HG03432 (cell line): ENCODE results near the gene AMDHD1.

Experiments
- ATAC-seq: cut with Tn5 transposase; IDR thresholded peaks from one replicate; pipeline ENCODE4 v1.9.1; 2021; ENCODE audit warnings: mild to moderate bottlenecking, moderate library complexity; ENCODE audit not compliant: unreplicated experiment

The AMDHD1 gene

DNA sequence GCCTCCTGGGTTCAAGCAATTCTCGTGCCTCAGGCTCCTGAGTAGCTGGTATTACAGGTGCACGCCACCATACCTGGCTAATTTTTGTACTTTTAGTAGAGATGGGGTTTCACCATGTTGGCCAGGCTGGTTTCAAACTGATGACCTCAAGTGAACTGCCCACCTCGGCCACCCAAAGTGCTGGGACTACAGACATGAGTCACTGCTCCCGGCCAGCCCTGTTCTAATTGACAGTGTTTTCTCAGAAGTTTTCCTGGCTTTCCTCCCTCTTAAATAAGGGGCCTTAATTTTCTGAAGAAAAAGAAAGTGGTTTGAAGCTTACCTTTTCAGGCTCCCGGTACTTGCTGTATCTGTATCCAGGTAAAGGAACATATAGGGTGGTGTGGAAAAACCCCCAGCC, 51.3 kb downstream of the AMDHD1 start:
- ATAC-seq = no peak

- ATAC-seq = no peak
Measured at GRCh38 chr12:95995238-95996031, 52.3 kb downstream of the AMDHD1 start.

DNA sequence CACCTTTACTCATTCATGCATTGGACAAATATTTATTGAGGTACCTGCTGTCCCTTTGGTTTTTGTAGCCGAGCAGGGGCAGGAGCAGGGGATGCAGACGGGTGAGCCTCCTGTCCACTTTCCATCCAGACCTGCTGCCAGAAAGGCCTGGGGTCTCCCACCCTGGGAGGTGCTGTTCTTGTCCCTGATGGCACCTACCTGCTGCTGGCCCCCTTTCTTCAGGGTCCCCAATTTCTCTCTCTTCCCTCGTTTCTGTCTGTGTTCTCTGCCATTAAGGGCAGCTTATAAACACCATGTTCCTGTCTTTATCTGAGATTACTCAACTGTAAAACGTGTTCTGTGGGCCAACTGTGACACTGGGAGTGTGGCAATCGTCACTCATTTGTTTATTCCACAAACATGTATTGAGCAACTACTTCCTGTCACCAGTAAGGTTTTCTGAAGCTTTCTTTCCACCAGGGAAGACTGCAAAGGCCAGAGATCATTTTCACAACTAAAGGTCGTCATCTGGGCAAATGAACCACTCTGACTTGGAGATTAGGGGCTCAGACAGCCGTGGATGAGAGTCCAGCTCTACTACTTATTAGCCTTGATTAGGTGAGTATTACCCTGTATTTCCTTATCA, 53.0 kb downstream of the AMDHD1 start, which contains the start of gene HAL:
Gene HAL (minus strand): TSS at position 311 of the 625 bp plus-strand sequence. CDS start 434 bp downstream, outside the sequence.
- ATAC-seq = no peak

DNA sequence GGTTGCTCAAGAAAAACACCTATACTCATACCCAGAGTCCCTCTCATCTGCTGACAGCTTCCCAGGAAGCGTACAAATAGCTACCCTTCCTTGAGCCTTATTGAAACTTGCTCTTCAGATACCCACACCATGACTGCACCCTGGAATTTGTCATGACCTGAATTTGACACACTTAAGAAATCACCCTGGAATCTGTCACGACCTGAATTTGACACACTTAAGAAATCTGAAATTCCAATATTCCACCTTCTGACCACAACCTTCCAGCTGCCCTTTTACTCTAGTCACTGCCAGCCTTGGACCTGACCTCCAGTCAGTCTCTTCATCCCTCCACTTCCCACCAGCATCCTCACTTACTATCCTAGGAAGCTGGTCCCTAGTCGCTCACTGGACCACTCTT, 54.1 kb downstream of the AMDHD1 start:
- no peak for ATAC-seq

GRCh38 chr12:95997911-95998510, 54.9 kb downstream of the AMDHD1 start:
- peak; percentile 7 for ATAC-seq

GRCh38 chr12:95998611-95999286, 55.6 kb downstream of the AMDHD1 start:
- ATAC-seq = peak; percentile 97

GRCh38 chr12:95999484-95999883, 56.4 kb downstream of the AMDHD1 start:
- ATAC-seq = no peak

DNA sequence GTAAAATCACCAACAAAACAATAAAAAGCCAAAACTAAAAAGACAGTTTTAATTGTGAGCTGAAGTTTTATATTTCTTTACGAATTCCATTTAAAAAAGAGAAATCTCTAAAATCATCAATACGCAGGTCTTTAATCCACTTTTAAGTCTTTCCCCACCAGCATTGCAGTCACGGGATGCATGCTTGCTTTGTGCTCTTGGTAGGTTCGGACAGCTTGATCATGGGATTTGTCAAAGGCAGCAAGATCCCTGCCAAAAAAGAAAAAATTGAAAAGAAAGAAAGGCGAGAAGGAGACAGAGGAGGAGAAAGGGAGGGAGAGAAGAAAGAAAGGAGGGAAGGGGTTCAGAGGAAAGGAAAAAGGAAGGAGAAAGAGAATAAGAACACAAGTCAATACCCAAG, 57.7 kb downstream of the AMDHD1 start:
- ATAC-seq = no peak

- no peak for ATAC-seq
Measured at GRCh38 chr12:96006727-96007126, 63.6 kb downstream of the AMDHD1 start.

DNA sequence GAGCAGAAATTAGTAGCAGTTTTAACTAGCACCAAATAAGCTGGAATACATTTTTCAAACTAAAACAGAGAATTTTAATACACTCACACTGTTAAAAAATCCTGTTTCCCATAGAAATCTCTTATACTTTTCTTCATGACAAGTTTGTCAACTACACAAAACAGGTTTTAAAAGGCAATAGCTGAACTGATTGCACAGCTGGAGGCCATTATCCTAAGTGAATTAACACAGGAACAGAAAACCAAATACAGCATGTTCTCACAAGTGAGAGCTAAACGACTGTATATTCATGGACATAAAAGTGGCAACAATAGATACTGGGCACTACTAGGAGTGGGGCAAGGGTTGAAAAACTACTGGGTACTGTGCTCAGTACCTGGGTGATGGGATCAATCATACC, 64.6 kb downstream of the AMDHD1 start:
- no peak for ATAC-seq

DNA sequence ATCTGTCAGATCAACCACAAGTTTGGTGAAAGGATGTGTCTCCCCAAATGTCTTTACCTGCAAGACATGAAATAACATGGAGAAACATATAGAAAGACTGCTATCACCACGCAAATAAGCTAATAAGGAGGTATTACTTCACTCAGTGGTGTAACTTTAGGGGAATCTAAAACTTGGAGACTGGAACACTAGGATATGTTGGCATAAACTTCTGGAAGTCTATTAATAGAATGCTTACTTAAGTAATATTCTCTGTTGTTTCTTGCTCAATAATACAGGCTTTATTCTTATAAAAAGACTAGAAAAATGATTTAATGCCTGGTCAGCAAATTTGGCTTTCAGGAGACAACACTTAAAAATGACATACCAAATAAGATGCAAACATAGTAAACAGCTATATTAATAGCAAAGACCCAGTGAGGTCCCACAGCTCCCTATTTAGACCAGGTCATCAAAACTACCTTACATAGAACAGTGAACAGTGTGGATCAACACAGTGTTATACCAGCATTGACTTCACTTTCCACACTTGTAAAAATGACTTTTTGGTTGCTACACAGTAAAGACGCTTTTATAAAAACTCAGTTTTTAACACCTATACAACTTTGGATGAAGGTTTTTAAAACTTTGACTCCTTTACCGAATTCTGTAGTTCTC, 71.9 kb downstream of the AMDHD1 start:
- ATAC-seq = no peak

DNA sequence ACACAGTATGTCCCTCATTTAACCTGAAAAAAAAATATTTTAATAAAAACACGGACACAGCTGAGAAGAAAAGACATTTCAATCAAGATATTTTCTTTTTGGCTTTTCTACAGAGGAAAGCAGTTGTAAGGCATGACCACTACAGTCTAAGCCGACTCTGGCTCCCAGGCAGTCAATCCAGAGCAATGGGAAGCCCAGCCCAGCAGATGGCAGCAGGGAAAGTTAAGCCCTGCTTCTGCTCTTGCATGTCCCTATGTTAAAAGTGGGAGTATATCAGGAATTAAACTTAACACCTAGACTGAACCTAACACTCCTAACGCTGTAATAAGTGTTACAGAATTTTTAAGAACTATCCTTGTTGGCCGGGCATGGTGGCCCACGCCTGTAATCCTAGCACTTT, 72.5 kb downstream of the AMDHD1 start:
- ATAC-seq = no peak
